Peyer's patch (tissue), 4 donors: Measurements from ENCODE around the gene FAM180A.

Experiments
- POLR2A ChIP-seq, 2 donors: fragments of 450-650 bp; IDR thresholded peaks; one replicate each; pipeline ENCODE4 v1.5.1; 2017; ENCODE audit warnings: antibody characterized with exemption in 2 of 2, mild to moderate bottlenecking in 2 of 2, moderate library complexity in 2 of 2
- TF ChIP-seq, protein P1 (sequence below), 6 experiments: fragments of 450-650 bp in 4 of 6; fragments of 200-600 bp in 2 of 6; sonication (generic) in 1 of 6; IDR thresholded peaks; one replicate each; pipeline ENCODE4 v1.5.1; 2017 to 2019; ENCODE audit warnings: antibody characterized with exemption in 6 of 6, mild to moderate bottlenecking in 3 of 6, moderate library complexity in 1 of 6

GRCh38 chr7:135690566-135690965 lies 58.0 kb downstream of the FAM180A start:
- TF ChIP-seq, protein P1, sequence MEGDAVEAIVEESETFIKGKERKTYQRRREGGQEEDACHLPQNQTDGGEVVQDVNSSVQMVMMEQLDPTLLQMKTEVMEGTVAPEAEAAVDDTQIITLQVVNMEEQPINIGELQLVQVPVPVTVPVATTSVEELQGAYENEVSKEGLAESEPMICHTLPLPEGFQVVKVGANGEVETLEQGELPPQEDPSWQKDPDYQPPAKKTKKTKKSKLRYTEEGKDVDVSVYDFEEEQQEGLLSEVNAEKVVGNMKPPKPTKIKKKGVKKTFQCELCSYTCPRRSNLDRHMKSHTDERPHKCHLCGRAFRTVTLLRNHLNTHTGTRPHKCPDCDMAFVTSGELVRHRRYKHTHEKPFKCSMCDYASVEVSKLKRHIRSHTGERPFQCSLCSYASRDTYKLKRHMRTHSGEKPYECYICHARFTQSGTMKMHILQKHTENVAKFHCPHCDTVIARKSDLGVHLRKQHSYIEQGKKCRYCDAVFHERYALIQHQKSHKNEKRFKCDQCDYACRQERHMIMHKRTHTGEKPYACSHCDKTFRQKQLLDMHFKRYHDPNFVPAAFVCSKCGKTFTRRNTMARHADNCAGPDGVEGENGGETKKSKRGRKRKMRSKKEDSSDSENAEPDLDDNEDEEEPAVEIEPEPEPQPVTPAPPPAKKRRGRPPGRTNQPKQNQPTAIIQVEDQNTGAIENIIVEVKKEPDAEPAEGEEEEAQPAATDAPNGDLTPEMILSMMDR (IDR thresholded peaks at IDR 0.05): no peak
- no peak for TF ChIP-seq POLR2A (IDR thresholded peaks at IDR 0.05)
